GM20000 (cell line): ENCODE data around the gene UPK3BL1.
"Not testable (repeated sequence)": the region's sequence is repeated elsewhere in the genome, so short reads cannot be mapped to it uniquely, and the experiment has no call there.

ENCODE experiments used
- DNase-seq: peaks from one replicate; pipeline ENCODE4 v3.0.0; 2012; ENCODE audit warnings: low spot score

The UPK3BL1 gene

GRCh38 chr7:102642691-102643090 lies at the start of gene UPK3BL1:
Gene UPK3BL1 (minus strand): TSS chr7:102642791. CDS start chr7:102642741, 50 bp downstream.
- not testable (repeated sequence) for DNase-seq

- not testable (repeated sequence) for DNase-seq
These were observed 48.0 kb upstream of the UPK3BL1 start for GRCh38 chr7:102690602-102691001.

DNA sequence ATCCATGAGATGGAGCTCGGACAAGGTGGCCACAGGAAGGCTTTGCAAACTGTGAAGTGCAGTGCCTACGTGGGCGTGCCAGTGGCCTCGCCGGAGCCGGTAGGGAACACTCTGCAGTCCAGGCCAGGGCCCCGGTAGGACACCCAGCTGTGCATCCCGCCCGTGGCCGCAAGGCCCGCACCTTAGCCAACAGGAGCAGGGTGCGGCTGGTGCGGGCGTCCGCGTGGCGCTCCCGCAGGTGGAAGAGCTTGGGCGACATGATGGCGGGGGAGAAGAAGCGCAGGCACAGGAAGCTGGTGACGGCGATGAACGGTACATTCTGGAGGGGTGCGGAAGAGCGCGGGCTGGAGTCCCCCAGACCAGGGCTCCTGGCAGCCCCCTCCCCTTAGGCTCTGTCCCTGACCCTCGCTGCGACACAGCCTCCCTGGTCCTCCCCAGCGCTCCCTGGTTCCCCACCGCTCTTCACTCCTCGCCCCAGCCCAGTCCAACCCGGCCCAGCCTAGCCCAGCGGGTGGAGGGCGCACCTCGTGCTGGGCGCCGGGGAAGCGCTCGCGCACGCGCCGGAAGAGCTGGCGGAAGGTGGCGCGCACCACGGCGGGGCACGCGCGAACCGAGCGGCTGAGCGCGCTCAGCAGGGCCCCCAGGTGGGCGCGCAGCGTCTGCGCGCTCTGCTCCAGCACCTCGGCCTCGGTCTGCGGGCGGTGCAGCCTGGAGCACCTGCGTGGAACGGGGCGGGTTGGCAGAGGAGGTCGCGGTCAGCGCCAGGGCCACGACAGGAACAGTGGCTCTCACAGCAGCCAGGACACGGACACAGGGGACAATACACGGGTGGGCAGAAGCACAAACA lies 47.1 kb upstream of the UPK3BL1 start:
- not testable (repeated sequence) for DNase-seq

DNA sequence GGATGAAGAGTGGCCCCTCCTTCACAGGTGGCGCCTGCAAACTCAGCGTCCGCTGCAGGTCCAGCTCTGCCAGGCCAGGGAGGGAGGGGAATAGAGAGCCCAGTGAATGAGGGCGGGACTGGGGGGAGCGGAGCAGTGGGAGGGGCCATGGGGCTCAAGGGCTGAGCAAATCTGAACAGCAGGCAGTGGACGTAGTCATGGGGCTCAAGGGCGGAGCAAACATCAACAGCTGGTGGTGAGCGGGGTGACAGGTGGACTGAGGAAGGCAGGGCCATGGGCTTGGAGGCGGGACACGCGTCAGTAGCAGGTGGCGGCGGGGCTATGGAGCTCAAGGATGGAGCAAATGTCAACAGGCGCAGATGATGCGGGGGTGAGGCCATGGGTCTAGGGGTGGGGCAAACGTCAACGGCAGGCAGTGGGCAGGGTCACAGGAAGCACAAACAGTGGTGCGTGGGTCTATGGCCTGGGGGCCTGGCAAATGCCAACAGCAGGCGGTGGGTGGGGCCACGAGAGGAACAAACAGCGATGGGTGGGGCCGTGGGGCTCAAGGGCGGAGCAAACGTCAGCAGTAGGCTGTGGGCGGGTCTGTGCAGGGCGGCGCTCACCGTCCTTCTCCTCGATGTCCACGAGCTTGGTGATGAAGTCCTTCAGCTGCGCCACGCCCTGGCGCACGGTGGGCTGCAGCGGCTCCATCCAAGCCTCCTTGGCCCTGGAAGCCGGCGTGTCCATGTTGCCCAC lies 45.9 kb upstream of the UPK3BL1 start:
- DNase-seq: not testable (repeated sequence)

GRCh38 chr7:102682560-102682959 lies 40.0 kb upstream of the UPK3BL1 start:
- not testable (repeated sequence) for DNase-seq

GRCh38 chr7:102680780-102681179 lies 38.2 kb upstream of the UPK3BL1 start:
- not testable (repeated sequence) for DNase-seq

GRCh38 chr7:102675545-102675944 lies 33.0 kb upstream of the UPK3BL1 start:
- not testable (repeated sequence) for DNase-seq

DNA sequence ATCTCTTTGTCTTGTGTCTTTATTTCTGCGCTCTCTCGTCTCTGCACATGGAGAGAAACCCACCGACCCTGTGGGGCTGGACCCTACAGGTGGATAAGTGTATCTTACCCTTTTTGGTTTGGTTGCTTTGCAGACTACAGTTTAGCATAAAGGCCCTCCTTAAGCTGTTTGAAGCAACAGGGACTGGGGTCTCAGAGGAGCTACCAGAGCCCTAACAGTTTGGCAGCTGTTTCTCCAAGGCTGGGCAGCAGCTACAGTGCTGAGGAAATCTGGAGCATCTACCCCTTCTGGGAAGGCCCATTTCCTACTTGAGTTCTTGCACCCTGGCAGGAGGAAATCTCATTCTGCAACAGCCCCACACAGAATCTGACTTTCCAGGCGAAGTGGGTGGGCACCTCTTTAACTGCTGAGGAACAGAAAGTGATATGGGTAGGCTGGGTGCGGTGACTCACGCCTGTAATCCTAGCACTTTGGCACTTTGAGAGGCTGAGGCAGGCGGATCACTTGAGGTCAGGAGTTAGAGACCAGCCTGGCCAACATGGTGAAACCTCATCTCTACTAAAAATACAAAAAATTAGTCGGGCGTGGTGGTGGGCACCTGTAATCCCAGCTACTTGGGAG lies 31.0 kb upstream of the UPK3BL1 start:
- DNase-seq: not testable (repeated sequence)

DNA sequence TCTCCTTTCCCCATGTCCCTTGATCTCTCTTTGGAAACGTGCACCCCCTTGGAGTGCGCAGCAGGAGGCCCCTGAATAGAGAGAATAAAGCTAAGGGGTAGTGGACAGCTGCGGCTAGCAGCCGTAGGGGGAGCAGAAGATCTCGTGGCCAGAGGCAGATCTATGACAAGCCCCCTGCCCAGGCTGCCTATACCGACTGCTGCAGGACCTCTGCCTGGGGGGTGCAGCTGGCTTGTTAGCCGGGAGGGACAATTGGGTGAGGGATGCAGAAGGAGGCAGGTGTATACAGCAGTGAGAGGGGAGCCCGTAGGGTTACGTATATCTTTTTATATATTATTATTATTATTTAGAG lies 29.3 kb upstream of the UPK3BL1 start:
- DNase-seq: not testable (repeated sequence)

- peak; percentile 92 for DNase-seq
These were observed 28.8 kb upstream of the UPK3BL1 start, which contains the start of gene POLR2J2 for GRCh38 chr7:102671166-102671955. Gene POLR2J2 (minus strand): TSS chr7:102671663. CDS start chr7:102671601, 62 bp downstream.

- DNase-seq: not testable (repeated sequence)
These were observed 24.9 kb upstream of the UPK3BL1 start for GRCh38 chr7:102667523-102667922.

- not testable (repeated sequence) for DNase-seq
These were observed 24.3 kb upstream of the UPK3BL1 start for GRCh38 chr7:102666850-102667249.

DNA sequence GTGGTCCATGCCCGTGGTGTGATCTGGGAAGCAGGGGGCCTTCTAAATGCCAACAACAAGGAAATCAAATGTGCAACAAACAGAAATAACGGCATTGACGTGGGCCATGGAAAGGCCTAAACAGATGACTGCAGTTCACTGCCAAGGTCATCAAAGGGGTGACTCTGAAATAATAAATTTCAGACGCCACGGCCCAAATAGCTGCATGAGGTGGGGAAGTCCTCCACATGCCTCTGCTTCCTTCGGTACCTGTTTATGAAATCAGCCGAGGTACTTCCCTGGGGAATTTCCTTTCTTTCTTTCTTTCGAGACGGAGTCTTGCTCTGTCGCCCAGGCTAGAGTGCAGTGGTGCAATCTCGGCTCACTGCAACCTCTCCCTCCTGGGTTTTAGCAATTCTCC lies 22.2 kb upstream of the UPK3BL1 start:
- not testable (repeated sequence) for DNase-seq

GRCh38 chr7:102649924-102650323 lies 7.3 kb upstream of the UPK3BL1 start, which contains the start of gene SPDYE2B:
Gene SPDYE2B (plus strand): TSS chr7:102650319. CDS start chr7:102652349, 2,030 bp downstream.
- DNase-seq: not testable (repeated sequence)

DNA sequence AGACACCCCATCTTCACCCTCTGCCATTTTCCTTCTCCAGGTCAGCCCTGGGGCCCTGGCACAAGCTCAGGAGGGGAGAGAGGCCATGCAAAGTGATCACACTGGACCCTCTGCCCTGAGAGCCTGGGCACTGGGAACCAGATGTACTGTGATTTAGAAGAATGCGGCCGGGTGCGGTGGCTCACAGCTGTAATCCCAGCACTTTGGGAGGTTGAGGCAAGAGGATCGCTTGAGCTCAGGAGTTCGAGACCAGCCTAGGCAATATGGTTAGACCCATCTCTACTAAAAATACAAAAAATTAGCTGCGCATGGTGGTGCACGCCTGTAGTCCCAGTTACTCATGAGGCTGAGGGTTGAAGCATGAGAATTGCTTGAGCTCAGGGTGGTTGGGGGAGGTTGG lies 5.2 kb upstream of the UPK3BL1 start:
- not testable (repeated sequence) for DNase-seq

DNA sequence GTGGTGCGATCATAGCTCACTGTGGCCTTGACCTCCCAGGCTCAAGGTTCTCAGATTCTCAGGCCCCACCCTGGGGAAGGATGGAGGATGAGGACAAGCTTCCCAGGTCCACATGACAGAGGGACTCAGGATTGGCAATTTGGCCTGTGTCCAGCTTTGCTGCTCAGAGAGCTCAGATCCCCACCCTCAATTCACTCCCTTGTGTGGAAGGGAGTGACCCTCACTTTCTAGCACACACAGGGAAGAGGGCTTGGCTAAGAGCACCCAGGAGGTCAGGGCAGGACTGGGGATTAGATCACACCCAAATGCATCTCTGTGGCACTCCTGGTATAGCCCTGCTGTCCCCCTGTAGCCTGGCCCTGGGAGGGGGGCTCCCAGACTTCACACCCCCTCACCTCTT lies 813 bp upstream of the UPK3BL1 start:
- DNase-seq: not testable (repeated sequence)

DNA sequence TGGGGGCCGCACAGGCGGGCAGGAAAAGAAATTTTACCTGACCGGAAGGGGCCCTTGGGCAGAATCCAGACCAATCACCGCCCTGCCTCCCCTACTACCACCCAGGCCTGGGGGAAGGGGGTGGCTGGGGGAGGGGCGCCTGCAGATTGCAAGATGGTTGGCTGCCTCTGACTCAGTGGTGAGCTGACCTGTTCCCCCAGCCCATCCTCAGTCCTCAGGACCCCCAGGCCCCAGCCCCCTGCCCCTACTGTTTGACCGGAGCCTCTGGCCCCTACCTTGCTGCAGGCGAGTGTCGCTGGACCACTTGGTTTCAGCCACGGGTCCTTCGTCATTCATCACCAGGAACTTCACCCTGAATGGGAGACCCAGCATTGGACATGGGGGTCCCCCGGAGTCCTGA lies 3.7 kb downstream of the UPK3BL1 start:
- DNase-seq: not testable (repeated sequence)

- not testable (repeated sequence) for DNase-seq
These were observed 5.6 kb downstream of the UPK3BL1 start for GRCh38 chr7:102636956-102637355.

DNA sequence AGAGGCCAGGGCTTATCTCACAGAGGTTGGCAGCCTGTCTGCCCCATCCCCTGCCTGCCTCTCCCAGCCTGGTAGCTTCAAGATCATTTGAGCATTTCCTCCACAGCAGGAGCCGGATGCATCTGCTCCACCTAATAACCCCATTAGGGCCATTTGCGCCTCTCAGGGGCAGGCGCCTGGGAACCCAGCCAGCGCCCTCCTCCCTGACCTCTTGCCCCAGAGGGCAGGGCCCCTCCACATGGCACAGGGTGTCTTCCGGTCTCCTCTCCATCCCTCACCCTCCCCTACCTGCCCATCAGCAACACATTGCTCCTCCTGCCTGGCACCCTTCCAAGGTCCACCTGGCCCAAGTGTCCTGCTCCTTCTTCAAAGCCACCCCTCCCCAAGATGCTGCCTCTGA lies 7.2 kb downstream of the UPK3BL1 start:
- not testable (repeated sequence) for DNase-seq

- not testable (repeated sequence) for DNase-seq
These were observed 8.3 kb downstream of the UPK3BL1 start for GRCh38 chr7:102634299-102634698.

GRCh38 chr7:102630622-102631021 lies 12.0 kb downstream of the UPK3BL1 start:
- DNase-seq: not testable (repeated sequence)
